ENCODE data around the gene SLC5A10.
"Not testable (repeated sequence)": the region's sequence is repeated elsewhere in the genome, so short reads cannot be mapped to it uniquely, and the experiment has no call there.

The SLC5A10 gene

GRCh38 chr17:19042369-19042768, 90.4 kb downstream of the SLC5A10 start:
- H2AFZ ChIP-seq (ENCODE audit: low read depth); H3K79me2 ChIP-seq (ENCODE audit: insufficient read depth, low read depth); H3K27me3 ChIP-seq (ENCODE audit: insufficient read depth, low read depth); H4K20me1 ChIP-seq (ENCODE audit: insufficient read depth); H3K4me2 ChIP-seq; H3K4me1 ChIP-seq (ENCODE audit: low read depth, poor library complexity, severe bottlenecking); H3K4me3 ChIP-seq (IDR thresholded peaks at IDR 0.05; ENCODE audit: insufficient read depth, low read depth, low read length); H3K27ac ChIP-seq; H3K9ac ChIP-seq; H3K36me3 ChIP-seq (ENCODE audit: insufficient read depth): not testable (repeated sequence)

- not testable (repeated sequence) for H3K27ac ChIP-seq; H3K36me3 ChIP-seq (ENCODE audit: insufficient read depth); H3K27me3 ChIP-seq (ENCODE audit: insufficient read depth, low read depth); H3K4me1 ChIP-seq (ENCODE audit: low read depth, poor library complexity, severe bottlenecking); H3K79me2 ChIP-seq (ENCODE audit: insufficient read depth, low read depth); H4K20me1 ChIP-seq (ENCODE audit: insufficient read depth); H3K9ac ChIP-seq; H3K4me2 ChIP-seq; H2AFZ ChIP-seq (ENCODE audit: low read depth); H3K4me3 ChIP-seq (IDR thresholded peaks at IDR 0.05; ENCODE audit: insufficient read depth, low read depth, low read length)
Observed at GRCh38 chr17:19043032-19043431, 91.1 kb downstream of the SLC5A10 start.

- H4K20me1 ChIP-seq (ENCODE audit: insufficient read depth); H3K4me1 ChIP-seq (ENCODE audit: low read depth, poor library complexity, severe bottlenecking); H3K4me2 ChIP-seq; H3K27ac ChIP-seq; H3K27me3 ChIP-seq (ENCODE audit: insufficient read depth, low read depth); H3K79me2 ChIP-seq (ENCODE audit: insufficient read depth, low read depth); H3K9ac ChIP-seq; H2AFZ ChIP-seq (ENCODE audit: low read depth); H3K4me3 ChIP-seq (IDR thresholded peaks at IDR 0.05; ENCODE audit: insufficient read depth, low read depth, low read length); H3K36me3 ChIP-seq (ENCODE audit: insufficient read depth): not testable (repeated sequence)
Observed at GRCh38 chr17:19044643-19045042, 92.7 kb downstream of the SLC5A10 start.

- H3K27ac ChIP-seq; H4K20me1 ChIP-seq (ENCODE audit: insufficient read depth); H3K27me3 ChIP-seq (ENCODE audit: insufficient read depth, low read depth); H3K4me1 ChIP-seq (ENCODE audit: low read depth, poor library complexity, severe bottlenecking); H2AFZ ChIP-seq (ENCODE audit: low read depth); H3K4me3 ChIP-seq (IDR thresholded peaks at IDR 0.05; ENCODE audit: insufficient read depth, low read depth, low read length); H3K79me2 ChIP-seq (ENCODE audit: insufficient read depth, low read depth); H3K9ac ChIP-seq; H3K36me3 ChIP-seq (ENCODE audit: insufficient read depth); H3K4me2 ChIP-seq: not testable (repeated sequence)
Observed at GRCh38 chr17:19046782-19047375, 94.9 kb downstream of the SLC5A10 start, which contains the start of gene GRAP. TSS of gene GRAP (minus strand) at chr17:19046957. CDS start at chr17:19046926, 31 bp downstream.

GRCh38 chr17:19047510-19047909, 95.5 kb downstream of the SLC5A10 start:
- H3K4me1 ChIP-seq (ENCODE audit: low read depth, poor library complexity, severe bottlenecking); H3K4me2 ChIP-seq: not testable (repeated sequence)

GRCh38 chr17:19048826-19049225, 96.9 kb downstream of the SLC5A10 start:
- not testable (repeated sequence) for H3K27ac ChIP-seq; H3K4me1 ChIP-seq (ENCODE audit: low read depth, poor library complexity, severe bottlenecking); H2AFZ ChIP-seq (ENCODE audit: low read depth); H3K4me3 ChIP-seq (IDR thresholded peaks at IDR 0.05; ENCODE audit: insufficient read depth, low read depth, low read length); H3K27me3 ChIP-seq (ENCODE audit: insufficient read depth, low read depth); H3K36me3 ChIP-seq (ENCODE audit: insufficient read depth); H3K9ac ChIP-seq; H3K79me2 ChIP-seq (ENCODE audit: insufficient read depth, low read depth); H3K4me2 ChIP-seq; H4K20me1 ChIP-seq (ENCODE audit: insufficient read depth)

More at GRCh38 chr17:19047510-19047909, 95.5 kb downstream of the SLC5A10 start:
- not testable (repeated sequence) for H4K20me1 ChIP-seq (ENCODE audit: insufficient read depth); H3K27me3 ChIP-seq (ENCODE audit: insufficient read depth, low read depth); H3K36me3 ChIP-seq (ENCODE audit: insufficient read depth); H3K27ac ChIP-seq; H3K9ac ChIP-seq; H3K79me2 ChIP-seq (ENCODE audit: insufficient read depth, low read depth); H3K4me3 ChIP-seq (IDR thresholded peaks at IDR 0.05; ENCODE audit: insufficient read depth, low read depth, low read length); H2AFZ ChIP-seq (ENCODE audit: low read depth)

GRCh38 chr17:19055447-19055846, 103.5 kb downstream of the SLC5A10 start:
- H2AFZ ChIP-seq (ENCODE audit: low read depth); H3K79me2 ChIP-seq (ENCODE audit: insufficient read depth, low read depth); H3K27me3 ChIP-seq (ENCODE audit: insufficient read depth, low read depth); H3K4me3 ChIP-seq (IDR thresholded peaks at IDR 0.05; ENCODE audit: insufficient read depth, low read depth, low read length); H3K4me2 ChIP-seq; H3K27ac ChIP-seq; H4K20me1 ChIP-seq (ENCODE audit: insufficient read depth); H3K4me1 ChIP-seq (ENCODE audit: low read depth, poor library complexity, severe bottlenecking); H3K36me3 ChIP-seq (ENCODE audit: insufficient read depth); H3K9ac ChIP-seq: not testable (repeated sequence)

GRCh38 chr17:19062009-19062717, 110.2 kb downstream of the SLC5A10 start:
- not testable (repeated sequence) for H3K27me3 ChIP-seq (ENCODE audit: insufficient read depth, low read depth); H3K4me2 ChIP-seq; H4K20me1 ChIP-seq (ENCODE audit: insufficient read depth); H3K27ac ChIP-seq; H3K79me2 ChIP-seq (ENCODE audit: insufficient read depth, low read depth); H2AFZ ChIP-seq (ENCODE audit: low read depth); H3K9ac ChIP-seq; H3K4me1 ChIP-seq (ENCODE audit: low read depth, poor library complexity, severe bottlenecking); H3K4me3 ChIP-seq (IDR thresholded peaks at IDR 0.05; ENCODE audit: insufficient read depth, low read depth, low read length); H3K36me3 ChIP-seq (ENCODE audit: insufficient read depth)

GRCh38 chr17:19062718-19063325, 110.9 kb downstream of the SLC5A10 start:
- not testable (repeated sequence) for H4K20me1 ChIP-seq (ENCODE audit: insufficient read depth); H3K27ac ChIP-seq; H3K79me2 ChIP-seq (ENCODE audit: insufficient read depth, low read depth); H2AFZ ChIP-seq (ENCODE audit: low read depth); H3K27me3 ChIP-seq (ENCODE audit: insufficient read depth, low read depth); H3K4me1 ChIP-seq (ENCODE audit: low read depth, poor library complexity, severe bottlenecking); H3K4me2 ChIP-seq; H3K4me3 ChIP-seq (IDR thresholded peaks at IDR 0.05; ENCODE audit: insufficient read depth, low read depth, low read length); H3K9ac ChIP-seq; H3K36me3 ChIP-seq (ENCODE audit: insufficient read depth)

GRCh38 chr17:19063326-19063956, 111.5 kb downstream of the SLC5A10 start:
- H3K4me2 ChIP-seq; H3K79me2 ChIP-seq (ENCODE audit: insufficient read depth, low read depth); H3K27ac ChIP-seq: not testable (repeated sequence)

More at GRCh38 chr17:19063326-19063956, 111.5 kb downstream of the SLC5A10 start:
- not testable (repeated sequence) for H3K4me3 ChIP-seq (IDR thresholded peaks at IDR 0.05; ENCODE audit: insufficient read depth, low read depth, low read length); H3K9ac ChIP-seq; H2AFZ ChIP-seq (ENCODE audit: low read depth); H4K20me1 ChIP-seq (ENCODE audit: insufficient read depth); H3K27me3 ChIP-seq (ENCODE audit: insufficient read depth, low read depth); H3K4me1 ChIP-seq (ENCODE audit: low read depth, poor library complexity, severe bottlenecking); H3K36me3 ChIP-seq (ENCODE audit: insufficient read depth)

All from KMS-11 (cell line).